ENCODE measurements around the gene SCAF4.

DNA sequence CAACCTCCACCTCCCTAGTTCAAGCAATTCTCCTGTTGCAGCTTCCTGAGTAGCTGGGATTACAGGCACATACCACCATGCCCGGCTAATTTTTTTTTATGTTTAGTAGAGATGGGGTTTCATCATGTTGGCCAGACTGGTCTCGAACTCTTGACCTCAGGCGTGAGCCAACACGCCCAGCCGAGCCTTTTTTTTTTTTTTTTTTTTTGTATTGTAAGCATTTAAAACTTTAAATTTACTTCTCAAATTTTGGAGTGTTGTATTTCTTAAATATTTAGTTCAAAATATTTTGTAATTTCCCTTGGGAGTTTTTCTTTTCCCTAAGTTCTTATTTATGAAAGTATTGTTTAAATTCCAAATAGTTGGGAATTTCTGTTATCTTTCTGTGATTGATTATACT lies 9.2 kb upstream of the SCAF4 start:
- no peak for TF ChIP-seq CTCF (IDR thresholded peaks at IDR 0.05)
- TF ChIP-seq POLR2A (IDR thresholded peaks at IDR 0.05) = no peak

Measured in prostate gland (tissue), 2 donors.